ENCODE data around the gene FAM120B.

The FAM120B gene

DNA sequence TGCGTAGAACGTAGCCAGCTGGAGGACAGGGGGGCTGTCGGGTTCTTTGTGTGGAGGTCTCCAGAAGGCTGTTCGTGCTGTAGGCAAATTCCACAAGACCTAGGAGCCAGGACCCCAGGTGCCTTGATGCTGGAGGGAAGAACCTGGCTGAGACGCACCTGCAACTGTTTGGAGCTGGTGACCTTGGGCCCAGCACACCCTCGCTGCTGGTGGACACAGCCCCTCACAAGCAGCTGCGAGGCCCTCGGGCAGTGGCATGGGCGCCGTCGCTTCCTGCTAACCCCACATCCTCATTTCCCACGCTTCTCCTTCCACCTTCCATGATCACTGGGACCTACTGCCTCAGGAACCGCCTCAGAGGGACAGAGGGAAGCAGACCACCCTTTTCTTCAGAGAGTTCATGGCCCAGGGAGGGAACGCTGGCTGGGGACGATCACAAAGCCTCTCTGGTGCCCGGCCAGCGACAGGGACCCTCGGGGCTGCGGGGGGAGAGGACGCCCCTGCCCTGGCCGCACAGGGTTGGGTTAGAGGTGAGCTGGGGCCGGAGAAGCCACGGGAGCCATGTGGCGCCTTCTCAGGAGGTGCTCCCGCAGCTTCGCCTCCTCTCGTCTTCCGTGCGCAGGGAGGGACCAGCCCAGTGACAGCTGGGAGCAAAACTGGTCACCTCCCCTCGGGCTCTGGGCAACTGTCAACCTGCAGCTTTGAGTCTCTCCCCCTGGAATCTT, 34.1 kb upstream of the FAM120B start:
- FAIRE-seq = no peak

DNA sequence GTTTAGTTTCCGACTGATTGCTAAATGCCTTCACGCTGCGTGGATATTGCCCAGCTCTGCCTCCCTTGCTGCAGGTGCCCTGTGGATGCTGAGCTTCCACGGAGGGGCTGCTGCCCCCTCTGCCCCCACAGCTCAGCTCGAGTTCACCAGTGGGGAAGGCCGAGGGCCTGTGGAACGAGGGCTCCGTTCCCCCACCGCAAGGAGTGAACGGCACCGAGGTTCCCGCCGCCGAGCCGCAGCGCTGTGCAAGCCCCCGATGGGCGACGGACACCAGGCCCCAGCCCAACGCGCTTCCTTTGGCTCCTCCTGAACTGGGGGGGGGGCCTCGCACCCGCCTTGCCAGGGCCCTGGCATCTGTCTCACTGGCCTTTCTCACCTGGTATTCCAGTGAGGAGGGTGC, 33.4 kb upstream of the FAM120B start:
- no peak for FAIRE-seq

DNA sequence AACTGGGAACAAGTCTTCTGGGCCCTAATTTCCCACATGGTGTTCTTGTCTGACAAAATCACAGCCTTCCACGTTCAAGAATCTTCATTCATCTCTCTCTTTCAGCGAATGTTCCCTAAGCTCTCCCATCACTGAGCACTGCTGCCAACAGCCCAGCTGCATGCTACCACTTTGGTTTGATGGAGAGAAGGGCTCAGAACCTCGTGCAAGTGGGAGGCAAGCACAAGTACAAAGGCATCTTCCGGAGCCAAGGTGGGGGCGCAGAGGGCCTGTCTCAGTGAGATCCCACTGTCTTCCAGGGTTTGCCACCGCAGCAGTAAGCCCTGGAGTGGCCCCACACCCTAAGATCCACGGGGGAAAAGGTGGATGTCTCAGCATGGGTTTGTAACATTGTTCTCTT, 32.9 kb upstream of the FAM120B start:
- FAIRE-seq = no peak

DNA sequence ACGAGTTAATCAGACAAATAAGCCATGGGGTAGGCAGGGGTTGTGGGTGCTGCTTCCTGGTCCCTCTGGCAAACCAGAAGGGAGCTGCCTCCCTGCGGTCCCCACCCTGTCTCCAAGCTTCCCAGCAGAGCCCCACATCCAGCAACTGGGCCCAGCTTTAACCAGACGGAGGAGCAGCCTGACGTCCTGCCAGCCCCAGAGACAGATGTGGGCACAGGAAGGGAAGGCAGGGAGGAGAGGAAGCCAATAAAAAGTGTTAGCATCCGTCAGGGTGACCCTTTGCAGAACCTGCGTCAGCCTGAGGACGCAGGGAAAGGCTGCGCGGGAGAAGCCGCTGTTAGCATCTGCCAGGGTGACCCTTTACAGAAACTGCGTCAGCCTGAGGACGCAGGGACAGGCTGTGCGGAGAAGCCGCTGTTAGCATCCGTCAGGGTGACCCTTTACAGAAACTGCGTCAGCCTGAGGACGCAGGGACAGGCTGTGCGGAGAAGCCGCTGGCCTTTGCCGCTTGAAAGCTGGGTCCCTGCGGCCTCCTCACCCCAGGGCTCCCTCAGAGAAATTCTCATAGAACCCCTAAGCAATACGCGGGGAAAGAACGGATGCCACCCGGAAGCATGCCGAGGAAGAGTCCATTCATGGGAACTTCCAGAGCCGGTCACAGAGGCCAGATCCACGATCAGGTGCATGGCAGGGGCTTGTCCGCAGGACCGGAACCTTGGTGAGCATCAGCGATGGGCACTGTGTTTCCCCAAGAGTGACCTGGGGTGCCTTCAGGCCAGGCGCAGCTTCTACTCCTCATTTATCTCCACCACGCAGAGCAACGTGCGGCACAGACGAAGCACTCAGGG, 31.6 kb upstream of the FAM120B start:
- no peak for FAIRE-seq

DNA sequence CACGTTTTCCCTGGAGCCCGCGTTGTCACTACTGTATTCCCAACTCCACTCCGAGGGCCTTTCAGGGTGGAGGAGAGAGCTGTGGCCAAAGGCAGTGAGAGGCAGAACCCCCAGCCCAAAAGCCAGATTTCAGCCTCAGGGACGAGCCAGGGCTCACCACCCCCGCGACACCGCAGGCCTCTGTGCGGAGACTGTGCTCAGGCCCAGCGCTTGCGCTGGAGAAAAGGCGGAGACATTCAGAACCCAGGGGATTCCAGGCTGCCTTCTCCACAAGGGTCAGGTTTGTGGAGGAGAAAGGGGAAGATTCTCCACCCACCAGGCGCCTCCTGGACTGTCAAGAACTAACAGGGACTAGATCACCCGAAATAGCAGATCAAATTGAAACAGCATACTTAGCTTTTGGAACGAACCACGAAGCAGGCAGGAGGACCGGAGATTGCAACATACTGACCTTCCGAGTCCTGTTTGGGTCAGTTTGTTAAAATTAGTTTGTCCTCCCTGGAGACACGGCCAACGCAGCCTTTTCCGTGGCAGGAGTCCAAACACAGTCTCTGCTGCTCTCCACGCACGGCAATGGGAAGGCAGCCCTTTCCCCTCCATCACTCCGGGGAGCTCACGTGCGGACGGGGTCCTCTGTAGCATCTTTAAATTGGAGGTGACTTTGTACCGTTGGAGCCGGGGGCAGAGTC, 30.0 kb upstream of the FAM120B start:
- FAIRE-seq = no peak

DNA sequence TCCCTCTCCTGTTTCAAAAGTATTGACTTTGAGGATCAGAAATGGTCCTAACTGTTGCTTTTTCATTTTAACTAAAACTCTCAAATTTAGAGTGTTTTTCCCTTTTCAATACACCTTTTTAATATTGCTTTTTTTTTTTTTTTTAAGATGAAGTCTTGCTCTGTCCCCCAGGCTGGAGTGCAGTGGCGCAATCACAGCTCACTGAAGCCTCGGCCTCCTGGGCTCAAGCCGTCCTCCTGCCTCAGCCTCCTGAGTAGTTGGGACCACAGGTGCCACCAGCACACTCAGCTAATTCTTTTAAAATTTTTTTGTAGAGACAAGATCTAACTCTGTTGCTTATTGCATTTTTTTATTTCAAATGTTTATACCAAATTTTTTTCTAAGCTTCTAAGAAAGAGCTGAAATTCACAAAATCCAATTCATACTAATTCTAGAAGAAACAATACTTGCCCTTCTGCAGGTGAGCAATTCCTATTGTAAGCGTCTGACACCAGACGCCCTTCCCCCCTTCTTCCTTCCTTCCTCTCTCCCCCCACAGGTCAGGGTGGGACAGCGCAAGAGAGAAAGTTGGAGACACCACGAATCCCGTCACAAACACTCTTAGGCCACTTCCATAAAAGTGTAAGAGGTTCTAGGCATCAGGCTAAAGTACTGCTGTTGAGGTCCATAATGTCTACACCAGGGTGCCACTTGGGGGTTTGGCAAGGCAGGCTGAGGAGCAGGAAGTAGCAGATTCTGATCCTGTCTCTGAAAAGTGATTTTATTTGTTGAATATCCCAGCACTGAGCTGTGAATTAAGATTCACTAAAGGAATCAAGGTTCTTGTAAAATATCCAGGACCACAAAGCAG, 28.4 kb upstream of the FAM120B start:
- no peak for FAIRE-seq

DNA sequence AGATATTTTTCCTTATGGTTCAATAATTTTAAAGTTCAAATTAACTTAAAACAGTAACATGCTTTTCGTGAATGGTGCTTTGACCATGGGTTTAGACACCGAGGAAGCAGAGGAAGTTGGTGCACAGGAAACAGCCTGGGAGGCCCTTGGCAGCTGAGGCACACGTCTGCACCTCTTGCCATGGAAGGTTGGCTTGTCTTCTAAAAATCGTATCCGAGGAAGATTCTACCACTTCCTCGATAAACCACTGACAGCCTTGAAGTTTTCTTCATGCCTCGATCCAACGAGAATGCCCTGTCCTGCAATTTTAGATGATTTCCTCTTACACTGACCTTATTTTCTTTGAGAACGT, 27.8 kb upstream of the FAM120B start:
- FAIRE-seq = no peak

DNA sequence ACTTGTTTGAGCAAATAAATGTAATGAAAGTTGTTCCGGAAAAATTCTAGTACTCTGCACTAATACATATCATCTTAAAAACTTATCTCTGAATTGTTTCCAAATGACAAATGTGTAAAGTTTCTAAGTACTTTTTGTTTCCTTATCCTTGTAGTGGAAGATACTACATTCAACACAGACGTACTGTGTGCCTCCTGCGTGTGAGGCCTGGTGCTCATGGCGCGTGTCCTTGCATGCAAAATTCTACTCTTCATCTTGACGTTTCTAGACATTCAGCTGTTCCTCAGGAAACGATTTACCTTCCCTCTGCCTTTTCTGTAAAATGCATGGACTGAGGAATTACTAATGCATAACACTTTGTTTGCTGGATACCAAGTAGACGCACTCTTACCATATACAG, 27.1 kb upstream of the FAM120B start:
- no peak for FAIRE-seq

DNA sequence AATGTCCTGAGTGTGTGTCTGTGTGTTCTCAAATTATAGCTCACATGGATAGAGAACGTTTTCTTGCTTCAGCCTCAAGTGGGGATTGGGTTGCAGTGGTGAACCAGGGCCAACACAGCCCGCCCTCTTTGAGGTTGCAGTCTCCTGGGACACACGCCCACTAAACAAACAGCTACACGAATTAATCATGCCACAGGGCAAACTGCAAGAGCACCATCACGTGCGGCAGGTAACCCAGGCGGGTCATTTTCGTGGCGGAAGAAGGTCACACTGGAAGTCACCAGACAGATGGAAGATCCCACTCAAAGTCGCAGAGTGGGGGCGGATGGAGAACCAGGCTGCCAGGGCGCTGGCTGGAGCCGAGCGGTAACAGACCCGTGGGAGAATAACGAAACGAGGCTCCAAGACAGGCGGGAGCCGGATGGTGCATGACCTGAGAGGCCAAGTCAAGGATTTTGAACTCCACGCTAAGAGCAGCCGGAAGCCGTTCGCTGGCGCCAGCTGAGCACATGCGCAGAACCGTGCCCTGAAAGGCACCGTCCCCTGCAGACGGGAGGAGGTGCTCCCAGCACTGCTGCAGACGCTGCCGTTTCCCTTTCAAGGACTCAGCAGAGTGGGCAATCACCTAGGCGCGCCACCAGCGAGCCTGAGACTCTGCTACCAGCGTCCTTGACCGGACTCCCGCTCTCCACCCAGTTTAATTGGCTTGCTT, 26.4 kb upstream of the FAM120B start:
- no peak for FAIRE-seq

DNA sequence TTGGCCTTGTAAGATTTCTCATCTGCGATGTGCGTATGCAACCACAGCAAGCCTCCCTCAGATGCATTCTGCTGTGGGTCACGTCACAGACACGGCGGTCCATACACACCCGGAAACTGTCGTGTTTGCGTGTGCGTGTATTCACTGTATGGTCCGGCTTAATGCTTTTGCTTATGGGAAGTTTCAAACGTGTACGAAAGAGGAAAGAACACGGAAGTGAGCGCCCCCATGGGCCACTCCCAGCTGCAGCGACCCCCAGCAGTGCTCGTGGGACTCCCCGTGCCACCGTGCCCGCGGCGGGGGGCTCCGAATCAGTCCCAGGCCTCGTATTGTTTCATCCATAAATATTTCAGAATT, 25.9 kb upstream of the FAM120B start:
- no peak for FAIRE-seq

DNA sequence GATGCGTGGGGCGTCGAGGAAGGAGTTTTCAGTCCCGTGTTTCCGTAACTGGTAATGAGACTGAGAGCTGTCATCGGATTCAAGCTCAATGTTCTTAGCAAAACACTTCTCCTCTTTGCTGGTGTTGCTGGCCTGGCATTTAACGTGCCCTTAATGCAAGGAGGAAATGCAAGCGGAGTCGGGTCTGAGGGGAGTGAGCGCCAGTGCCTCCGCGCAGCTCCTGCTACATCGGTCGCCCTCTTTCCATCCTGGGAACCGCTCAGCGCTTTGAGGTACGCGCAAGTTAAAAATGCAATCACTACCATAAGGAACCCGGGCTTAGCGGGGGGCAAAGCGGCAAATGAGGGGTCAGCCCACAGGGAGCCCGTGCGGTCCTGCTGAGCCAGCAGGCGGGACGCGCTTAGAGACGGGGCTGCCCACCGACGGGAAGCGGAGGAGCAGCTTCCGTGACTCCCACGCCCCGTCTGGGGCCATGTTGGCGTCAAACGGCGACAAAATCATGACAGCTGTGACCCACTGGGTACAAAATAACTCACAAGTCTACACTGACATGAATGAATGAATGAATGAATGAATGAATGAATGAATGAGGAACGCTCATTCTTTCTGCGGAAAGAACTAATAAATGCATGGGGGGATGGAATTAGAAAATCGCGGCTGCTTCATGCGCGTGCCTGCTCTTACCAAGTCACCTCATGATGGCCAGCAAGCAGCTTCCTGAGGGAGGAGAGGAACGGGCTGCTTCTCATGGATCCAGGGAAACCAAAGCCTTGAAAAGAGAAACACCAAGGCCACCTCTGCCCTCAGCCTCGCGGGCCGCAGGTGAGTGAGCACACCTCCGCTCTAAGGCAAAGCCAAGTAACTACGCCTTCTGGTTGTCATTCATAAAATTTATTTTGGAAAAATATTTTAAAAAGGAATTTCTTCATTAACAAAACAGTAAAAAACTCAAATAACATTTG, 24.9 kb upstream of the FAM120B start:
- no peak for FAIRE-seq

DNA sequence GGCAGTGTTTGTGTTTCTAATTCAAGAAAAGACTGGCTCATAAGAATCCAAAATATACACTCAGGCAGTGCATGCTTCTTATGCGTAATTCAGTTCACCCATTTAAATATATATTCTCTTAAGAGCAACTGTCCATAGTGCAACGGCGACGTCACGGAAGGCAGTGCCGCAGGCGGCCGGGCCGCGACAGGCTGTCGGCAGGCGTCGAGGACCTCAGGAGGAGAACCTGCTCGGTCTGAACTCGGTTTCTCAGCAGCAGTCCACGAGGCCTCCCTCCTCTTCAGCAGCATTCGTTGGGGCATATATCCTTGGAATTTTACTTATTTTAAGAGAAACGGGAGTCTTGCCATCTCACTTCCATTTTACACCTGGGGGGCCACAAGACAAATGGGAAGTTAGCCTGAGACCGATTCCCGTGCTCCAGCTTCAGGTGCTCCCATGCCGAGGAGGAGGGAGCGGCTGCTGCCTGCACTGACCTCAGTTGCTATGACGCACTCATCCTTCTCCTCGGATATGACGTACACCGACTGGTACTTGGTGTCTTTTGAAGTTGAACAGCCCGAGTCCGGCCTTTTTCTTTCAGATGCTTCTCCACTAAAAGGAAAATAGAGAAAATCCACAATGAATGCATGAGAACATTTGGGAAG, 23.9 kb upstream of the FAM120B start:
- FAIRE-seq = no peak

DNA sequence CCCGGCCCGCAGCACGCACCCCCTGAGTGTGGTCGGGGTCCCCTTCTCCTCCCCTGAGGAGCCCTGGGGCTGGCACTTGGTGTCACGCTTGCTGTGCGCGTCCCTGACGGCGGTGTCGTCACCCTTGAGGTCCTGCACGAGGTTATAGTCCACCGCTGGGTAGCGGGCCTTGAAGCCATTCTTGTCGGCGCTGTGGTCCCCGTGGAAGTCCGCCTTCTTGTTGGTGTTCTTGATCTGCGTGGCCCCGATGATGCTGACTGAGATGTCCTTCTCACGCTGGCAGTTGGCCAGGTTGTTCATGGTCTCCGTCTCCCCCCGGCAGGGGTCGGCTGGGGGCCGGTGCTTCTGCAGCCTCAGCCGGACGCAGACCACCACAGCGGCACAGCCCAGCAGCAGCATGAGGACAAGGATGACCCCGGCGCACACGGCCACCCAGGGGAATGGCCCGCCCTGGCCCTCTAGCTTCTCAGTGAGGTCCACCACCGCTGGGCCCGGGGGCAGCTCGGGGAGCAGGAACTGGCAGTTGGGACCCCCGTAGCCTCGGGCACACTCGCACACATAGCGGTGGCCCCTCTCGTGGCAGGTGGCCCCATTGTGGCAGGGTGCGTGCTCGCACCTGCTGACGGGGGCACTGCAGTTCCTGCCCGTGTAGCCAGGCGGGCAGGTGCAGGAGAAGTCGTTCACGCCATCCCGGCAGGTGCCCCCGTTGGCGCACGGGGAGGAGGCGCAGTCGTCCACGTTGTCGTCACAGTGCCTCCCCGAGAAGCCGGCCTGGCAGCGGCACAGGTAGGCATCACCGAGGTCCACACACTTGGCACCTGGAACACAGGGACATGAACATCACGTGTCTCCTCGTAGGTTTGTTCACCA, 23.1 kb upstream of the FAM120B start:
- no peak for FAIRE-seq

DNA sequence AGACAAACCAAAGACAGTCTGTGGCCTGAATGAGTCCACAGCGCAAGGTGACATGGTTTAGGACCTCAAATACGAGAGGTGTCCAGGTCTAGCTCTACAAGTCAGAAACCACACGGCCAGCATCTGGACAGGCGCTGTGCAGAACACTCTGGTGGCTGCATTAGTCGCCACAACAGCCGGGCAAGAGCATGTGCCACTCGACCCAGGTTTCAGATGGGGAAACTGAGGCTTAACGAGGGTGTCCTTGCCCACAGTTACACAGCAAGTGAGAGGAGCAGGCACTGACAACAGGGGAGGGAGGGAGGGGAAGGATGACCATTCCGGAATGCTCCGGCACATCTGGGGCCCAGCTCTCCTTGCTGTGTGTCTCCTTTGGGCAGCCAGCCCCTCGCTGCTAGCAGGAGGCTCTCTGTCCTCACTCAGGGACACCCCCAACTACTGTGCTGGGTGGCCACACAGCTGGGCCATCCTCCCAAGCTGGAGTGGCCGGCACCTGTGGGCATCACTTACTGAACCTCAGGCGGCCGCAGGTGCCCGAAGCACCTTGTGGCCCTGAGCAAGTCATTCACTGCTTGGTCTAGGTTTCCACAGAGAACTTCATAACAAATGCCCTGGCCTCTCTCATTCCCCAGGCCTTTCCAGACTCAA, 22.3 kb upstream of the FAM120B start:
- no peak for FAIRE-seq

DNA sequence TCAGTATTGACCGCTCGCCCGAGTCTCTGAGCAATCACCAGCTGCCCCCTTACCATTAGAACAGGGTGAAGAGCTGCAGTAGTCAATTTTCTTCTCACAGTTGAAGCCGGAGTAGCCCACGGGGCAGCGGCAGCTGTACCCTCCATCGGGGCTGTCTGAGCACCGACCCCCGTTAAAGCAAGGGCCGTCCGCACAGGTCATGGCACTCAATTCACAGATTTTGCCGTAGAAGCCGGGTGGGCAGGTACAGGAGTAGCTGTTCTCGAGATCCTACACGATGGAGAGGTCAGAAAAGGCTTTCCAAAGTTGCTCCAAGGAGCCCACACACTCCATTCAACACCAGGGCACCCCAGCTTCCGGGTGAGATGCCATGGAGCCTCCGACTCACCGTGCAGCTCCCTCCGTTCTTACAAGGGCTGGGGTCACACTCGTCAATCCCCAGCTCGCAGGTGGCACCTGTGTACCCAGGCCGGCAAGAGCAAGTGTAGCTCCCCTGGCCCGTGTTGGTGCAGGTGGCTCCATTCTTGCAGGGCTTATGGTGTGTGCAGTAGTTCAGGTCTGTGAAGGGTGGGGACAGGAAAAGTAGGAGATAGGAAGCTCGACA, 21.6 kb upstream of the FAM120B start:
- FAIRE-seq = no peak

DNA sequence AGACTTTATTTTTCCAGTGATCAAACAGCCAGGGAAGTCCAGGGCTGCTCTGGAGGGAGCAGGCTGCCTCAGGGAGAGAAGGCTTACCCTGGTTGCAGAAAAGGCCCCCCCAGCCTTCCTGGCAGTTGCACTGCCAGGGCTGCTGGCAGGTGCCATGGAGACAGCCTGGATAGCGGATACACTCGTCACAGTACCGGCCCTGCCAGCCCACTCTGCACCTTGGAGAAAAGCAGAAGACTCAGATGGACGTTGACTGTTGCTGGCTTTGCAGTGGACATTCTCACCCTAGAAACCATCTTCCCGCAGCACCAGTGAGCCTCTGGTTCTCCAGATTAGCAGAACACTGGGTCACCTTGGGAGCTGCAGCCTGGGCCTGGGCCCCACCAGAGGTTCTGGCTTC, 21.1 kb upstream of the FAM120B start:
- no peak for FAIRE-seq

DNA sequence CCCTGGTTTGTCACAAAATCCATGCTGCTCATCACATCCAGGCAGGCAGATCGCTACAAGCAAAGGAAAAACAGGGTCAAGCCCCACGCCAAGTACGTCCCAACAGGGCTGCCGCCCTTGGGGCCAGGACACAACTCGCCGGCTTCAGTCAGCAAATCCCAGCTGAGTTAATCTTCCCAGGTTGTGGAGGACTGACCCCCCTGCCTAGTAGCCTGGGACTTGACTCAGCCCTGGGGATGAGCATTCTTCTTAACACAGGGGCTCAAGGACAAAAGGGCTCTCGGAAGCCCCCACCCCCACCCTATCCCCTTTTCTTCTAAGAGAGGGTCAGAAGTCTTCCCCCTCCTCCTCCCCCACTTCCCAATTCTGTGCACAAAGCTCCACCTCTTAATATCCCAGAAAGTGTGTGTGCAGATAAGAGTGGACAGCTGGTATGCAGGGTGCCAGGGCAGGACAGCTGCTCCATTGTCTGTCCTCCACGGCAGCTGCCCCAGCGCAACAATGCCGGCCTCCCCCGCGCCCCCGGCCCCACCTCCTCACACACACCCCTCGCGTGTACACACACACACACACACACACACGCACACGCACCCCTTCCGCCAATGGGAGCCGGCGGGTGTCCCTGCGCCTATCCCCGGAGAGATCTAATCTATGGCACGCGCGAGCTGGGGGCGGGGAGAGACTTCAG, 20.2 kb upstream of the FAM120B start:
- no peak for FAIRE-seq

DNA sequence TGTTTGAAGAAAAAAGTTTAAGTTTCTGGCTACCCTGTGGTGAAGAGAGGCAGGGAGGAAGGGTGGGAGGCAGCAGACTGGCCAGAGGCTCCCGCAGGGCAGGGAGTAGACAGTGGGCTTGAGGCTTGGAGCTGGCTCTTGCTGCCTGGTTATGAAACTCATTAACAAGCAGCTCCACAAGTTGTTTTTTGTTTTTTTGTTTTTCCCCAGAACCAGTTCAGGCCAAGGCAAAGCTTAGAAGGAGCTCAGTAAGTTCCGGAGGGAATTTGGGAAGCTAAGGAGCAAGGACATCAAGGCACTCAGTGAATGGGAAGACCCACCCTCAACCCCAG, 19.7 kb upstream of the FAM120B start:
- no peak for FAIRE-seq

Data from G401.6 (cell line).